NB4 (cell line): ENCODE data around the gene WNT9B.

ENCODE experiments used
- DNase-seq: peaks from one replicate; pipeline ENCODE4 v3.0.0; 2010; ENCODE audit warnings: low read depth
- H3K4me3 ChIP-seq: one replicate; pipeline ENCODE4 v1.5.1; 2011; ENCODE audit warnings: mild to moderate bottlenecking, low read depth, low read length, moderate library complexity
- MYC ChIP-seq: IDR thresholded peaks from 2 replicates; pipeline ENCODE4 v1.6.1; 2011; ENCODE audit warnings: low read depth, low read length
- POLR2A ChIP-seq: IDR thresholded peaks from 2 replicates; pipeline ENCODE4 v1.6.1; 2011; ENCODE audit warnings: mild to moderate bottlenecking; ENCODE audit not compliant: insufficient read length; ENCODE audit errors: extremely low read depth
- TF ChIP-seq, protein P1 (sequence below): IDR thresholded peaks from one replicate; pipeline ENCODE4 v1.5.1; 2012; ENCODE audit warnings: low read depth, low read length
- TF ChIP-seq, protein P2 (sequence below): IDR thresholded peaks from 2 replicates; pipeline ENCODE4 v1.6.1; 2011; ENCODE audit warnings: low read depth, low read length

The WNT9B gene

DNA sequence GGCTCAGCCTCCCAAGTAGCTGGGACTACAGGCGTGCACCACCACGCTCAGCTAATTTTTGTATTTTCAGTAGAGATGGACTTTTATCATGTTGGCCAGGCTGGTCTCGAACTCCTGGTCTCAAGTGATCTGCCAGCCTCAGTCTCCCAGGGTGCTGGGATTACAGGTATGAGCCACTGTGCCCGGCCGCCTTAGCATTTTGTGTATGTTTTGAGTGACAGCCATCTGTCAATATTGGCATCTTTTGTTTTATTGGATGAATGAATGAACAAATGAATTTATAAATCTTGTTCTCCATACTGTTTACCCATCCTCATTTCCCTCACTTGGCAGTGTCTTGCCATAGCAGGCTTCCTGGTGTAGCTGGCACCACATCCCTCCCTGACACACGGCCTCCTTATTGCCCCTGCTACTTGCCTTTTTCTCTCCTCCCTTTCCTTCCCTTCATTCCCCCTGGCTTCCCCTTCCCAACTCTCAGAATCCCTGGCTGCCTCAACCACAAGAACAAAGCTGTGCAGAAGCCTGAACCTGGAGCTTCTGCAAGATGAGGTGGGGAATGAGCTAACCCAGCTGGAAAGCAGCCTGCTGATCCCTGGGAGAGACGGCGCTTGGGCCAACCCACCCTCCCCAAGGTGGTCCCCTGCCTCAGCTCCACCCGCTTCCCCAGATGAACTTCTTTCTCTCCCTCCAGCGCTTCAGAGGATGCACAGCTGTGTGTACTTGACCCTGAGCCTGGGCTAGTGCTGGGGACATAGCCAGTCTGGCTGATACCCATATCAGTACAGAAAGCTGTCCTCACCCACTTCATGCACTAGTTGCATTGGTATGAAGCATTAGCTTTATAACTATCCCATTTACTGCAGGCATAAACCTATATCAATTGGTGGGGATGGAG is 34.3 kb downstream of the WNT9B start:
- TF ChIP-seq, protein P1, sequence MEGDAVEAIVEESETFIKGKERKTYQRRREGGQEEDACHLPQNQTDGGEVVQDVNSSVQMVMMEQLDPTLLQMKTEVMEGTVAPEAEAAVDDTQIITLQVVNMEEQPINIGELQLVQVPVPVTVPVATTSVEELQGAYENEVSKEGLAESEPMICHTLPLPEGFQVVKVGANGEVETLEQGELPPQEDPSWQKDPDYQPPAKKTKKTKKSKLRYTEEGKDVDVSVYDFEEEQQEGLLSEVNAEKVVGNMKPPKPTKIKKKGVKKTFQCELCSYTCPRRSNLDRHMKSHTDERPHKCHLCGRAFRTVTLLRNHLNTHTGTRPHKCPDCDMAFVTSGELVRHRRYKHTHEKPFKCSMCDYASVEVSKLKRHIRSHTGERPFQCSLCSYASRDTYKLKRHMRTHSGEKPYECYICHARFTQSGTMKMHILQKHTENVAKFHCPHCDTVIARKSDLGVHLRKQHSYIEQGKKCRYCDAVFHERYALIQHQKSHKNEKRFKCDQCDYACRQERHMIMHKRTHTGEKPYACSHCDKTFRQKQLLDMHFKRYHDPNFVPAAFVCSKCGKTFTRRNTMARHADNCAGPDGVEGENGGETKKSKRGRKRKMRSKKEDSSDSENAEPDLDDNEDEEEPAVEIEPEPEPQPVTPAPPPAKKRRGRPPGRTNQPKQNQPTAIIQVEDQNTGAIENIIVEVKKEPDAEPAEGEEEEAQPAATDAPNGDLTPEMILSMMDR, result no peak
- TF ChIP-seq, protein P2, sequence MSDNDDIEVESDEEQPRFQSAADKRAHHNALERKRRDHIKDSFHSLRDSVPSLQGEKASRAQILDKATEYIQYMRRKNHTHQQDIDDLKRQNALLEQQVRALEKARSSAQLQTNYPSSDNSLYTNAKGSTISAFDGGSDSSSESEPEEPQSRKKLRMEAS, result no peak
- TF ChIP-seq POLR2A, result no peak
- H3K4me3 ChIP-seq, result no peak overlapping the region
- no peak for DNase-seq

- no peak for DNase-seq
- no peak for TF ChIP-seq MYC
- TF ChIP-seq, protein P2, result no peak
- TF ChIP-seq POLR2A, result no peak
- TF ChIP-seq, protein P1, result no peak
- no peak overlapping the region for H3K4me3 ChIP-seq
Observed at GRCh38 chr17:46886310-46886663, 34.9 kb downstream of the WNT9B start.

DNA sequence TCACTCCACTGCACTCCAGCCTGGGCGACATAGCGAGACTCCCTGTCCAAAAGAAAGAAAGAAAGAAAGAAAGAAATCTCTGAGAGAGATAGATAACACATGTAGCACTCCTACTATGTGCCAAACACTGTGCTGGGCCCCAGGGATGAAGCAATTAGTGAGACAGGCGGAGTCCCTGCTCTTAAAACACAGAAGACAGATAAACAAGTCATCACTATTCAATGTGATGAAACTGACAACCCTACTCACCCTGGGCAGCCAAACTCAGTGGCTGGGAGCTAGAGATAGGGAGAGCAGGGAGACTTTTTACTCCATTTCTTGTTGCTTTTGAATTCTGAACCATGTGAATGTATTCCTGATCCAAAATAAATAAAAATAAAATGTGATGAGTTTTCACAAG is 36.3 kb downstream of the WNT9B start:
- no peak overlapping the region for H3K4me3 ChIP-seq
- TF ChIP-seq MYC (no peak), POLR2A (no peak)
- TF ChIP-seq, protein P1, result no peak
- TF ChIP-seq, protein P2, result no peak
- no peak for DNase-seq

DNA sequence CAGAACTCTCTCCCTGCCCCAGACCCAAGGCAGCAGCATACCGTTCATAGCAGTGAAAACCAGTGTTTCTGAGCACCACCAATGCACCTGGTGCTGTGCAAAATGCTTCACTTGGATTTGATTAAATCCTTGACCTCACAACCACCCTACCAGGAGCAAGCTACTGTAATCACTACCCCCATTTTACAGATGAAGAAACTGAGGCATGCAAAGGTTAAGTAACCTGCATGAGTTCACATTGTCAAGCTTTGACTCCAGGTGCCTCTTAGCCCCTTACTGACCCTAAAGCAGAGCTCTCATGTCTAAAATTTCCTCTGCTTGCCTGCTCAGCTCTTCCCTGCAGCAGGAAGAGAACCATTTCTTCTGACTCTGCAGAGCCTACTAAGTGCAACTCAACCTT is 37.3 kb downstream of the WNT9B start:
- TF ChIP-seq, protein P1, result no peak
- TF ChIP-seq, protein P2, result no peak
- no peak for TF ChIP-seq MYC
- TF ChIP-seq POLR2A, result no peak
- DNase-seq, result no peak
- no peak overlapping the region for H3K4me3 ChIP-seq

DNA sequence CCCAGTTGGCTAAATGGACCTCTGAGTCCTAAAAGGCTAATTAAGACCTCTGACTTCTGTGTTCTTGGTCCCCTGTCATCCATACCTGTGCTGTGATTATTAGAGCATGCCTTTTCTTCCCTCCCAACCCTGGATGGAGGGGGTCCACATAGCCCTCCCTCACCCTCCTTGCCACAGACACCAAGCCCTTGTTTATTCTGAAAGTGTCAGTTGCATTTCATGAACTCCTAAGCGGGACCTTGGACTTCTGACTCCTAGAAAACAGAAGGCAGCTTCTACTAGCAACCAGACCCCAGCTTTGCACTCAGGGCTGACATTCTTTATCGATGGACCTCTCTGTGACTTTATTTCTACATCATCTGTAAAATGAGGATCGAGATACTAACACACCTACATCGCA is 38.1 kb downstream of the WNT9B start:
- H3K4me3 ChIP-seq, result no peak overlapping the region
- no peak for DNase-seq
- TF ChIP-seq, protein P1, result no peak
- TF ChIP-seq, protein P2, result no peak
- TF ChIP-seq MYC (no peak), POLR2A (no peak)
